ENCODE results near the gene MYOD1.

Gene MYOD1

GRCh38 chr11:17750013-17750800 lies 30.8 kb downstream of the MYOD1 start:
- TF ChIP-seq, protein P1, sequence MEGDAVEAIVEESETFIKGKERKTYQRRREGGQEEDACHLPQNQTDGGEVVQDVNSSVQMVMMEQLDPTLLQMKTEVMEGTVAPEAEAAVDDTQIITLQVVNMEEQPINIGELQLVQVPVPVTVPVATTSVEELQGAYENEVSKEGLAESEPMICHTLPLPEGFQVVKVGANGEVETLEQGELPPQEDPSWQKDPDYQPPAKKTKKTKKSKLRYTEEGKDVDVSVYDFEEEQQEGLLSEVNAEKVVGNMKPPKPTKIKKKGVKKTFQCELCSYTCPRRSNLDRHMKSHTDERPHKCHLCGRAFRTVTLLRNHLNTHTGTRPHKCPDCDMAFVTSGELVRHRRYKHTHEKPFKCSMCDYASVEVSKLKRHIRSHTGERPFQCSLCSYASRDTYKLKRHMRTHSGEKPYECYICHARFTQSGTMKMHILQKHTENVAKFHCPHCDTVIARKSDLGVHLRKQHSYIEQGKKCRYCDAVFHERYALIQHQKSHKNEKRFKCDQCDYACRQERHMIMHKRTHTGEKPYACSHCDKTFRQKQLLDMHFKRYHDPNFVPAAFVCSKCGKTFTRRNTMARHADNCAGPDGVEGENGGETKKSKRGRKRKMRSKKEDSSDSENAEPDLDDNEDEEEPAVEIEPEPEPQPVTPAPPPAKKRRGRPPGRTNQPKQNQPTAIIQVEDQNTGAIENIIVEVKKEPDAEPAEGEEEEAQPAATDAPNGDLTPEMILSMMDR (IDR thresholded peaks at IDR 0.05; ENCODE audit: borderline replicate concordance, insufficient read depth, low read depth, low read length) = no peak
- no peak overlapping the region for H3K4me3 ChIP-seq (ENCODE audit: low read depth, low read length)

- H3K4me3 ChIP-seq (ENCODE audit: low read depth, low read length) = no peak overlapping the region
- TF ChIP-seq, protein P1 (IDR thresholded peaks at IDR 0.05; ENCODE audit: borderline replicate concordance, insufficient read depth, low read depth, low read length) = no peak
Measured at GRCh38 chr11:17750801-17751165, 31.4 kb downstream of the MYOD1 start.

- TF ChIP-seq, protein P1 (IDR thresholded peaks at IDR 0.05; ENCODE audit: borderline replicate concordance, insufficient read depth, low read depth, low read length) = no peak
Measured at GRCh38 chr11:17751558-17751957, 32.2 kb downstream of the MYOD1 start.

DNA sequence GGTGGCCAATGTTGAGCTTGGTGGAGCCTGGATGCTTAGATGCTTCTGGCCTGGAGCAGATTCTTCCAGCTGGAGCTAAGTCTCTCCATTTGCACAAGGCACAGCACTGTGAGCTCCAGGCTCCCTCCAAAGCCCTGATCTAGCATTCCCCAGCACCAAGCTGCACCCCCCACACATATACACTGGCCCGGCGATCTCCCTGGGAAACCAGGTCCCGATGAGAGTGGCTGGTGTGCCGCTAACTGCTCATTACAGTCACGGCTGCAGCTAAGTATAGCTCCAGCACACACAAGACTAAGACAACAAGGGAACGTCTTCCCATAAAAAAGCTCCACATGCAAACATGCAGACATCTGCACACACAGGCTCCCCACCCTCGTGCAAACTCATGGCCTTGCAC lies 32.8 kb downstream of the MYOD1 start:
- H3K4me3 ChIP-seq (ENCODE audit: low read depth, low read length) = no peak overlapping the region
- TF ChIP-seq, protein P1 (IDR thresholded peaks at IDR 0.05; ENCODE audit: borderline replicate concordance, insufficient read depth, low read depth, low read length) = no peak

More at GRCh38 chr11:17751558-17751957, 32.2 kb downstream of the MYOD1 start:
- no peak overlapping the region for H3K4me3 ChIP-seq (ENCODE audit: low read depth, low read length)

DNA sequence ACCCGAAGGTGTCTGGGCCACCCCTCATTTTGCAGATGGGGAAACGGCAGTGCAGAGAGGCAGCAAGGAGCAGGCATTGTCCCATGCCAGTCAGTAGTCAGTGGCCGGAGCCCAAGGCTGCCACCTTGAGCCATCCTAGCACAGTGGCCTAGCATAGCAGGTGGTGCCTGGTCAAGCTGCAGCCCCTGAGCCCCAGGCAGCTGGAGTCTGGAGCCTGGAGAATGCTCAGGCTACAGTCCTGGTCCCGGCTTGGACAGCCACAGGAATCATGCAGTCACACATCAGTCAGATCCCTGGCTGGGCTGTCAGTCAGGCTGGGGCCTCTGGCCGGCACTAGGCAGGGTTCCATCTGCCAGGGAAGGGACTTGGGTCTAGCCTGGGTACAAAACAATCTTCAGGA lies 33.8 kb downstream of the MYOD1 start:
- TF ChIP-seq, protein P1 (IDR thresholded peaks at IDR 0.05; ENCODE audit: borderline replicate concordance, insufficient read depth, low read depth, low read length) = no peak

DNA sequence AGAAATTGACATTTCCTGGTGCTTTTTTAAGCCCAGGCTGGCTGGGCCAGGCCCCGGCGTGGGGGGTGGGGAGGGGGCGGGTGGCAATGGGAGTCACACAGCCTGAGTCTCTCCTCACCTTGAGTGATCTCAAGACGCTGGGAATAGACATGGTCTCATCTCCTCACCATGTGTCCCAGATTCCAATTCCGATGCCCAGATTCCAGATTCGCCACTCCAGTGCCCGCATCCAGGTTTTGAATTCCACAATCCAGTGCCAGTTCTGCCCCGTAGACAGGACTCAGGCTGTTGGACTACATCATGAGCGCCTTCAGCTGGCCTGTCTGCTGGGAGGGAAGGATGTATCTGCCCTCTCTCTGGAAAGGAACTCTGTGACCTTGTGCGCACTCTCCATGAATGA lies 34.3 kb downstream of the MYOD1 start:
- no peak overlapping the region for H3K4me3 ChIP-seq (ENCODE audit: low read depth, low read length)

More for the DNA sequence above, 33.8 kb downstream of the MYOD1 start:
- no peak overlapping the region for H3K4me3 ChIP-seq (ENCODE audit: low read depth, low read length)

More for the DNA sequence above, 34.3 kb downstream of the MYOD1 start:
- TF ChIP-seq, protein P1 (IDR thresholded peaks at IDR 0.05; ENCODE audit: borderline replicate concordance, insufficient read depth, low read depth, low read length) = no peak
